ENCODE results near the gene PLEKHA5.
"Not testable (repeated sequence)": the region's sequence is repeated elsewhere in the genome, so short reads cannot be mapped to it uniquely, and the experiment has no call there.

Gene PLEKHA5

GRCh38 chr12:19411234-19412204, 282.0 kb downstream of the PLEKHA5 start:
- peak; percentile 57 for DNase-seq (ENCODE audit: low read depth)
- TF ChIP-seq CTCF (IDR thresholded peaks at IDR 0.05; ENCODE audit: insufficient read depth, low read depth, low read length, missing control alignments), result no peak
- no peak overlapping the region for H3K4me3 ChIP-seq (ENCODE audit: low read length)

DNA sequence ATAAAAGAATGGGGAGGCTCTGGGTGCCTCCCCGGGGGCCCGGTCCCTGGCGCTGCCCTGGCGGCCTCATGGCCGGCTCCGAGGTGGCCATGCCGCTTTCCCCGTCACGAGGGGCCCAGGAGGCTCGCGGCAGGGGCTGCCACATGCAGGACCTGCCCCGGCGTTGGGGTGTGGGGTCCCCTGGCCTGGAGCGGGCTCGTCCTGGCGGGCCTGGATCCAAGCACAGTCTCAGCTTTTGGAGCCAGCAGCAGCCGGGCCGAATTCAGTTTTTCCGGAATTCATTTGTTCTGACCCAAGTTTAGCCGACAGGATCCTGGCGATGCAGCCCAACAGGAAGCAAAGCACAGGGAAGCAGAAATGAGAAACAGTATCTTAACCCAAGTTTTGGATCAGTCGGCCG, 283.3 kb downstream of the PLEKHA5 start:
- DNase-seq (ENCODE audit: low read depth), result no peak

DNA sequence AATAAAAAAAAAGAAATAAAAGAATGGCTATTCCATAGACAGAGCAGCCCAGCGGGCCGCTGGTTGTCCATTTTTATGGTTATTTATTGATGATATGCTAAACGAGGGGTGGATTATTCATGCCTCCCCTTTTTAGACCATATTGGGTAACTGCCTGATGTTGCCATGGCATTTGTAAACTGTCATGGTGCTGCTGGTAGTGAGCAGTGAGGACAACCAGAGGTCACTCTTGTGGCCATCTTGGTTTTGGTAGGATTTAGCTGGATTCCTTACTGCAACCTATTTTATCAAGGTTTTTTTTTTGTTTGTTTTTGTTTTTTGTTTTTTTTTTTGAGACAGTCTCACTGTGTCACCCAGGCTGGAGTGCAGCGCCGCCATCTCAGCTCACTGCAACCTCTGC, 284.0 kb downstream of the PLEKHA5 start:
- not testable (repeated sequence) for H3K4me3 ChIP-seq (ENCODE audit: low read length); DNase-seq (ENCODE audit: low read depth)

More for the DNA sequence above, 283.3 kb downstream of the PLEKHA5 start:
- no peak for TF ChIP-seq CTCF (IDR thresholded peaks at IDR 0.05; ENCODE audit: insufficient read depth, low read depth, low read length, missing control alignments)
- no peak overlapping the region for H3K4me3 ChIP-seq (ENCODE audit: low read length)

- DNase-seq (ENCODE audit: low read depth), result no peak
- no peak for TF ChIP-seq CTCF (IDR thresholded peaks at IDR 0.05; ENCODE audit: insufficient read depth, low read depth, low read length, missing control alignments)
- no peak overlapping the region for H3K4me3 ChIP-seq (ENCODE audit: low read length)
Observed at GRCh38 chr12:19415563-19415962, 286.0 kb downstream of the PLEKHA5 start.

DNA sequence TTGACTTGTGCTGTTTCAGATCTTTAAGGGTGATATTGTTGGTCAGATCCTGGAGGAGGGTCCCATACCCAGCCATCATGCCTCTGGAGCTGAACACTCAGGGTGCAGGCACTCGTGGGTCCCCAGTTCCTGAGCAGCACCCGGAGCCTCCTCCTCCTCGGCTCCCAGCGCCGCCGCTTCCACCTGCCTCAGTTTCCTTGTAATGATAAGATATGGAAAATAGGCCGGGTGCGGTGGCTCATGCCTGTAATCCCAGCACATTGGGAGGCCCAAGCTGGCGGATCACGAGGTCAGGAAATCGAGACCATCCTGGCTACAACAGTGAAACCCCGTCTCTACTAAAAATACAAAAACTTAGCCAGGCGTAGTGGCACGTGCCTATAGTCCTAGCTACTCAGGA, 289.6 kb downstream of the PLEKHA5 start:
- no peak for DNase-seq (ENCODE audit: low read depth)
- no peak for TF ChIP-seq CTCF (IDR thresholded peaks at IDR 0.05; ENCODE audit: insufficient read depth, low read depth, low read length, missing control alignments)
- no peak overlapping the region for H3K4me3 ChIP-seq (ENCODE audit: low read length)

GRCh38 chr12:19421503-19422282, 292.2 kb downstream of the PLEKHA5 start:
- H3K4me3 ChIP-seq (ENCODE audit: low read length), result no peak overlapping the region
- no peak for DNase-seq (ENCODE audit: low read depth)
- TF ChIP-seq CTCF (IDR thresholded peaks at IDR 0.05; ENCODE audit: insufficient read depth, low read depth, low read length, missing control alignments), result no peak

DNA sequence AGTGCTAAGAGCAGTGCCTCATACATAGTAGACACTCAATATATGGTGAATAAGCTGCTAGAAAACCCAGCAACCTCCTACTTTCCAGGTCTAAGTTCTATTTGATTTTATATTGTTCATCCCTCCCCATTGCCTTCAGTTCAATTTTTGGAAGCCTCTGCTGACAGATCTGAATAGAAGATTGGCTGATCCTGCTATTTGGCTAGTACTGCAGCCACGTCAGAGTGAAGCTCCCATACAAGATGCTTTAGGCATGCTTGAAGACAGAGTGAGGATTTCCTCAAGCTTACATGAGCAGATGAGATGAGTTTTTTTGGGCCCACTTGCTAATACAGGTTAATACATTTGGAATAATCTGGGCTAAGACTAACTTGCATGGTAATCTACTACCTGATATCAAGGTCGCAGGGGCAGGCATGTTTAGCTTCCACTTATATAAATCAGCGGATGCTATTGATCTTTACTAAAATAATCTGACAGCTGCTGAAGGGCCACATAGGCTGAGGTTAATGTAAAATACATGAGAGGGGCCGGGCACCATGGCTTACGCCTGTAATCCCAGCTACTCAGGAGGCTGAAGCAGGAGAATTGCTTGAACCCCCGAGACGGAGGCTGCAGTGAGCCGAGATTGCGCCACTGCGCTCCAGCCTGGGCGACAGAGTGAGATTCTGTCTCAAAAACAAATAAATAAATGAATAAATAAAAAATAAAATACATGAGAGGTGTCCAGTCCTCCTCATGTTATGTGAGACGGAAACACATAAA, 293.8 kb downstream of the PLEKHA5 start:
- DNase-seq (ENCODE audit: low read depth), result no peak
- H3K4me3 ChIP-seq (ENCODE audit: low read length), result no peak overlapping the region
- TF ChIP-seq CTCF (IDR thresholded peaks at IDR 0.05; ENCODE audit: insufficient read depth, low read depth, low read length, missing control alignments), result no peak
